ENCODE results near the gene STPG1.

GRCh38 chr1:24387636-24388175 lies 25.9 kb downstream of the STPG1 start:
- TF ChIP-seq CTCF (IDR thresholded peaks at IDR 0.05) (no peak), ATF2 (CRISPR knock-in tag; IDR thresholded peaks at IDR 0.05; ENCODE audit: borderline replicate concordance, low read depth) (no peak), ZNF317 (CRISPR knock-in tag; IDR thresholded peaks at IDR 0.05; ENCODE audit: borderline replicate concordance, low read depth) (no peak), SP1 (CRISPR knock-in tag; conservative IDR thresholded peaks at IDR 0.05) (no peak), ZNF396 (CRISPR knock-in tag; IDR thresholded peaks at IDR 0.05; ENCODE audit: borderline replicate concordance) (no peak), TEAD4 (CRISPR knock-in tag; IDR thresholded peaks at IDR 0.05) (no peak), ELF4 (CRISPR knock-in tag; IDR thresholded peaks at IDR 0.05; ENCODE audit: low read depth) (no peak), ATF3 (CRISPR knock-in tag; conservative IDR thresholded peaks at IDR 0.05) (no peak), SMAD3 (CRISPR knock-in tag; IDR thresholded peaks at IDR 0.05; ENCODE audit: borderline replicate concordance) (no peak), KAT7 (CRISPR knock-in tag; IDR thresholded peaks at IDR 0.05; ENCODE audit: borderline replicate concordance) (no peak), GTF2I (CRISPR knock-in tag; conservative IDR thresholded peaks at IDR 0.05) (no peak), MAX (CRISPR knock-in tag; IDR thresholded peaks at IDR 0.05) (no peak), ZNF121 (CRISPR knock-in tag; IDR thresholded peaks at IDR 0.05) (no peak), ZNF263 (CRISPR knock-in tag; IDR thresholded peaks at IDR 0.05; ENCODE audit: low read depth) (no peak)

All from WTC11 (cell line).